Stimulated activated memory B cell treated with anti-CD40 and anti-IgM and Interleukin-4, amounts not matched to agents 10 μg/mL and 1 μg/mL and 100 μg/mL, for 72 hours (primary cell): Measurements from ENCODE around the gene CCDC74A.
"Not testable (repeated sequence)": the region's sequence is repeated elsewhere in the genome, so short reads cannot be mapped to it uniquely, and the experiment has no call there.

Experiments used
- ATAC-seq: fragments of 150-1000 bp; cut with Tn5 transposase; 2 replicates; pipeline ENCODE4 v1.10.0; 2021
- H3K27ac Mint-ChIP-seq: one replicate; pipeline ENCODE4 v1.8.0; 2022; ENCODE audit warnings: mild to moderate bottlenecking, mixed read lengths
- H3K27me3 Mint-ChIP-seq: one replicate; pipeline ENCODE4 v1.8.0; 2022; ENCODE audit warnings: mixed read lengths
- H3K36me3 Mint-ChIP-seq: one replicate; pipeline ENCODE4 v1.8.0; 2022; ENCODE audit warnings: mixed read lengths
- H3K4me1 Mint-ChIP-seq: one replicate; pipeline ENCODE4 v1.8.0; 2022; ENCODE audit warnings: mixed read lengths
- H3K4me3 Mint-ChIP-seq: one replicate; pipeline ENCODE4 v1.8.0; 2022; ENCODE audit warnings: mild to moderate bottlenecking, moderate library complexity, mixed read lengths
- H3K9me3 Mint-ChIP-seq: one replicate; pipeline ENCODE4 v1.8.0; 2022; ENCODE audit warnings: mixed read lengths

Gene CCDC74A

GRCh38 chr2:131557558-131558321 lies 30.1 kb downstream of the CCDC74A start:
- Mint-ChIP-seq H3K4me1 (no peaks in the 10 kb centered on the region), H3K36me3 (no peaks in the 10 kb centered on the region), H3K4me3 (no peak overlapping the region), H3K27ac (no peak overlapping the region), H3K9me3 (no peaks in the 10 kb centered on the region), H3K27me3 (peaks cover 36% of the 10 kb centered on the region)
- no peak for ATAC-seq

GRCh38 chr2:131566371-131566770 lies 38.7 kb downstream of the CCDC74A start:
- Mint-ChIP-seq H3K9me3 (peaks cover 2% of the 10 kb centered on the region), H3K4me1 (no peaks in the 10 kb centered on the region), H3K4me3 (no peak overlapping the region), H3K27ac (no peak overlapping the region), H3K27me3 (peaks cover 25% of the 10 kb centered on the region), H3K36me3 (no peaks in the 10 kb centered on the region)
- ATAC-seq = no peak

DNA sequence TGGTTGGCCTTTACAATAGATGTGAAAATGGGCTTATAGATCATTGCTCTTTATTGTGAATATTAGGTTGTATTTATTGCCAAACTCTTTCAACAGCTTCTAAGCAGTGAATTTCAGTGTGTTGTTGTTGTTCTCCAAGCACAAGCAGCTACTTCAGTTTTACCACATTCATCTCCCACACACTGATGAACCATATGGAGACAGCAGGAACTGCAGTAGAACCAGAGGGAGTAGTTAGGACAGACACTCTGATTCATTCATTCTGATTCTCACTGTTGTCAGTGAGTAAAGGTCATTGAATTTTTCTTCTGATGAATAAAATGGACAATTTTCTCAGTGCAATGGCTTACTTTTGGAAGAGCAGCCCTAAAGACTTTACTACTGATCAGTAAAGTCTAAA lies 40.2 kb downstream of the CCDC74A start:
- no peak for ATAC-seq
- no peak overlapping the region for H3K27ac Mint-ChIP-seq
- no peaks in the 10 kb centered on the region for H3K36me3 Mint-ChIP-seq
- H3K27me3 Mint-ChIP-seq = peaks cover 25% of the 10 kb centered on the region
- no peaks in the 10 kb centered on the region for H3K4me1 Mint-ChIP-seq
- peaks cover 2% of the 10 kb centered on the region for H3K9me3 Mint-ChIP-seq
- H3K4me3 Mint-ChIP-seq = no peak overlapping the region

DNA sequence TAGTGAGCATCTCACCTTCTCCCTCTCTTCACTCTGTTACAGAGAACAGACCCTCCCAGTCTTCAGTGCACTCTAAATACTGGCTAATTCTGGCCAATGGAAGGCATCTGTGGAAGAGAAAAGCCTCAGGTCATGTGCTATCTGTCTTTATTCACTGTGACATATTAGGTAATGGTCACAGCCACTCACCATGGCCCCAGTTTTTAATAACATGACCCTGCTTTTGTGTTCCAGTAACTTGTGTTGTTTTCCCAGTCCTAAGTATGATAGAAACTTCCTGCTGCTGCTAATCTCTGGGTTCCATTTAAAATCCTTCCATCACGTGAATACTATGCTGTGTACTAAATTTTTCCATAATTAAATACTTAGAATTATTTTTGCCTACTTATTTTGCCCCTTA lies 40.7 kb downstream of the CCDC74A start:
- not testable (repeated sequence) for H3K36me3 Mint-ChIP-seq, H3K4me1 Mint-ChIP-seq, ATAC-seq, H3K27ac Mint-ChIP-seq, H3K9me3 Mint-ChIP-seq, H3K4me3 Mint-ChIP-seq
- H3K27me3 Mint-ChIP-seq = peaks cover 25% of the 10 kb centered on the region

DNA sequence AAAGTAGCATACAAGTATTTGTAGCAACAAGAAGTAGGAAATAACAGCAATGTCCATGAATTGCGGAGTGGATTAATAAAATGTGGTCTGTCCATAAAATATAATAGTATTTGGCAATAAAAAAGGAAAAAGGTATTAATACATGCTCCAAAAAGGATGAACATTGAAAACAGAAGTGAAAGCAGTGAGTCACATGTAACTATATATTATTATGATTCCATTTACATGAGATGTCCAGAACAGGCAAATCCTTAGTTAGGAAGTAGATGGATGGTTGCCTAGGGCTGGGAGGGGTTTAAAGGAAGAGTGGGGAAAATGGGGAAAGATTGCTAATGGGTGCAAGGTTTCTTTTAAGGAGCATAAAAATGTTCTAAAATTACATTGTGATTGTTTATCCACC lies 44.5 kb downstream of the CCDC74A start:
- Mint-ChIP-seq H3K27me3 (peaks cover 9% of the 10 kb centered on the region), H3K4me3 (no peak overlapping the region), H3K27ac (no peak overlapping the region), H3K36me3 (no peaks in the 10 kb centered on the region), H3K4me1 (no peaks in the 10 kb centered on the region), H3K9me3 (no peaks in the 10 kb centered on the region)
- no peak for ATAC-seq

GRCh38 chr2:131577812-131578211 lies 50.1 kb downstream of the CCDC74A start:
- no peak overlapping the region for H3K4me3 Mint-ChIP-seq
- ATAC-seq = no peak
- H3K36me3 Mint-ChIP-seq = no peaks in the 10 kb centered on the region
- no peaks in the 10 kb centered on the region for H3K9me3 Mint-ChIP-seq
- H3K27ac Mint-ChIP-seq = no peak overlapping the region
- H3K4me1 Mint-ChIP-seq = peaks cover 7% of the 10 kb centered on the region
- peaks cover 59% of the 10 kb centered on the region for H3K27me3 Mint-ChIP-seq

- no peak overlapping the region for H3K4me3 Mint-ChIP-seq
- H3K4me1 Mint-ChIP-seq = peaks cover 28% of the 10 kb centered on the region
- H3K27ac Mint-ChIP-seq = no peak overlapping the region
- H3K27me3 Mint-ChIP-seq = peaks cover 67% of the 10 kb centered on the region
- no peaks in the 10 kb centered on the region for H3K36me3 Mint-ChIP-seq
- no peak for ATAC-seq
- no peaks in the 10 kb centered on the region for H3K9me3 Mint-ChIP-seq
These were observed 52.5 kb downstream of the CCDC74A start for GRCh38 chr2:131580187-131580586.
